HG03139 (cell line): ENCODE measurements around the gene ASIP.
"Not testable (repeated sequence)": the region's sequence is repeated elsewhere in the genome, so short reads cannot be mapped to it uniquely, and the experiment has no call there.

Experiments used
- ATAC-seq: cut with Tn5 transposase; IDR thresholded peaks from one replicate; pipeline ENCODE4 v1.9.1; 2021; ENCODE audit not compliant: unreplicated experiment

Gene ASIP

GRCh38 chr20:34283844-34284243 lies 42.6 kb downstream of the ASIP start:
- no peak for ATAC-seq

GRCh38 chr20:34285450-34285849 lies 44.2 kb downstream of the ASIP start:
- no peak for ATAC-seq

- ATAC-seq: not testable (repeated sequence)
Measured at GRCh38 chr20:34287500-34287899, 46.3 kb downstream of the ASIP start.

- no peak for ATAC-seq
Measured at GRCh38 chr20:34290471-34290870, 49.2 kb downstream of the ASIP start.

GRCh38 chr20:34292496-34292895 lies 51.3 kb downstream of the ASIP start:
- no peak for ATAC-seq

GRCh38 chr20:34293119-34293518 lies 51.9 kb downstream of the ASIP start:
- ATAC-seq: no peak

GRCh38 chr20:34293589-34293988 lies 52.4 kb downstream of the ASIP start:
- ATAC-seq: no peak

GRCh38 chr20:34294563-34294962 lies 53.3 kb downstream of the ASIP start:
- no peak for ATAC-seq

GRCh38 chr20:34295284-34295683 lies 54.1 kb downstream of the ASIP start:
- ATAC-seq: no peak

GRCh38 chr20:34296468-34296867 lies 55.2 kb downstream of the ASIP start:
- no peak for ATAC-seq

GRCh38 chr20:34298294-34298784 lies 57.1 kb downstream of the ASIP start:
- not testable (repeated sequence) for ATAC-seq

GRCh38 chr20:34299556-34300255 lies 58.5 kb downstream of the ASIP start:
- no peak for ATAC-seq

GRCh38 chr20:34300256-34300806 lies 59.1 kb downstream of the ASIP start:
- no peak for ATAC-seq

- no peak for ATAC-seq
Measured at GRCh38 chr20:34300809-34301586, 59.8 kb downstream of the ASIP start.

GRCh38 chr20:34301587-34302311 lies 60.5 kb downstream of the ASIP start:
- ATAC-seq: no peak

GRCh38 chr20:34302312-34302722 lies 61.1 kb downstream of the ASIP start:
- no peak for ATAC-seq

GRCh38 chr20:34302723-34303533 lies 61.7 kb downstream of the ASIP start, which contains the start of gene AHCY:
Gene AHCY, minus strand, starts transcription at chr20:34303355. Its CDS starts 85 bp downstream, at chr20:34303270.
- ATAC-seq: peak; percentile 78

- ATAC-seq: no peak
Measured at GRCh38 chr20:34305333-34306230, 64.4 kb downstream of the ASIP start.

GRCh38 chr20:34309691-34310090 lies 68.5 kb downstream of the ASIP start:
- no peak for ATAC-seq
